ENCODE measurements around the gene GATAD2A.
"Not testable (repeated sequence)": the region's sequence is repeated elsewhere in the genome, so short reads cannot be mapped to it uniquely, and the experiment has no call there.

The GATAD2A gene

DNA sequence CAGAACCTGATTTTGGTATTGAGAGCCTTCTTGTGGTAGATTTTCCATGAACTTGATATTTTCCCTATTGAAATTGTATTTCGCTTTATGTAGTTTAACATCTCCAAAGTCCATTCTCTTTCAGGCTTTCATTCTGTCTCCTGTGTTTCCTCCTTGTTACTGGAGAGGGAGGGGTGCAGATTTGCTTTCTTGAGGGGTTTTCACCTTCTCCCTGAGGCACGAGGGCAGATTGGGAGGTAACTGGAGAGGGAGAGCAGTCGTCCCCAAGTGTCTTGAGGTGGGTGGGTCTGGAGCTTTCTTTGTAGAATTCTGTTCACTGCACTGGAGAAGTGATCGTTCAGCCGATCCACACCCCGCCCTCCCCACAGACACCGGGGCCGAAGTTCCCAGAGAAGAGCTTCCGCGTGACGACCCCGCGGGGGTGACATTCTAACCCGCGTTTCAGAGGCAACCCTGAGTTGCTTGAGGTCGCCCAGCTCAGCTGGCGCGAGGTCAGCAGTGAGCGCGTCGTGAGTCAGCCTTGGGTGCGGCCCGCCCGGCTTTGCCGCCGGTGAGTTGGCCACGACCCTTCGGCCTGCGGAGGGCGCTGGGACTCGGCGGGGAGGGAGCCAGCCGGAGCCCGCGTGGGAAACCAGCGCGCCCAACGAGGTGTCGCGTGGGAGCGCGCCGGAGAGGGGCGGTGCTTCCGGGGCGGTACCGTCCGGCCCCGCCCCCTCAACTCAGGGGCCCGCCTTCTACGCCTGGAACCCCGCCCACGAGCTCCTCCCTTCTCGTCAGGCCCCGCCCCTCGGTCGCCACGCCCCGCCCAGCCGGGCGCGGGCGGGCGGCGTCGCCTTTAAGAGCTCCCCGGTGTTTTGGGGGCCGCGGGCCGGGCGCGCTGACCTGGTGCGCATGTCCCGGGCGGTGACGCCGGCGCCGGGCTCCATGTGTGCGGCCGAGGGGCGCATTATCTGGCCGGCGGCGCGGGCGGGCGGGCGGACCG is at the start of gene GATAD2A:
GATAD2A (plus strand) TSS at position 797 of the 982 bp plus-strand sequence. CDS start 59,671 bp downstream, outside the sequence.
- DNase-seq: peak; percentile 84

DNA sequence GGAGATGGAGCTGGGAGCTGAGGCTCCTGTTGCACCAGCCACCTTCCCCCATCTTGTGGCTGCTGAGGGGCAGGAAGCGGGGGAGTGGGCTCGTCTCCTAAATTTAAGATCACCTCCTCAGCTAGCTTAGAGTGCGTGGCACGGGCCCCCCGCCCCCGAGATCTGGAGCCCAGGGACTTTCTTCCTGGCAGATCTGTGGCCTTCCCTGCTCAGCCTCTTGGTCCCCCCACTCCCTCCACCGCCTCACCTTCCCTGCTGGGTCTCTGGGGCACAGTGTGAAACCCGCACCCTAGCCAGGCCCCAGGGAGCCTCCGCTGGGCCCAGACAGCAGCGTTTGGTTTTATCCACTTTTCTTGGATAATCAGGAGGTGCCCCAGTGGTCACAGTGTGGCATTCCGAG is 49.0 kb upstream of the GATAD2A start:
- no peak for DNase-seq

DNA sequence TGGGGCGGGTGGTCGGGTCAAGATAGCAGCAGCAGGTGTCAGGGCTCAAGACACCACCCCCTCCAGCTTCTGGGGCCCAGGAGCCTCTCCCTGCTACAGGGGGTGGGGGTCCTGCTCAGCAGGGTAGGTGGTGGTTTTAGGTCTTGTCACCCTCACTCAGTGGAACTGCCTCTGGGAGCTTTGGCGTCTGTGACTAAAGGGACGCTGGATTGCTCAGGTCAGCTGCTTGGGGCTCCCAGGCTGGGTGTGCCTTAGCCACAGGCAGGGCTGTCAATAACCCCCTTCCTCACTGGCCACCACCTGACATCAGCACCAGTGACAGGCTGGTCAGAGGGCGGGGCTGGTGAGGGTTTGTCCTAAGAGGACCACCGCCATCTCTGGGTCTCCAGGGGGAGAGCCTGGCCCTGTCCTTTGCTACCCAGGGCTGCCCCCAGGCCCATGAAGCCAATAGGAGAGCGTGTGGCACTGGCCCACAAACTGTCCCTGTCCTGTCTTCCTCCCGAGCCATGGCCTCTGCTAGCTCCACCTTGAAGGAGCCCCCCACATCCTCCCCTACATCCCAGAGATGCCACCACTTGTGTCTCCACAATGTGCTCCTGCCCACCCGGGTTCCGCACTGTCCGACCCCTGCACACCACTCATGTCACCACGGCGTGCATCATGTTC is 48.4 kb upstream of the GATAD2A start:
- DNase-seq: no peak

DNA sequence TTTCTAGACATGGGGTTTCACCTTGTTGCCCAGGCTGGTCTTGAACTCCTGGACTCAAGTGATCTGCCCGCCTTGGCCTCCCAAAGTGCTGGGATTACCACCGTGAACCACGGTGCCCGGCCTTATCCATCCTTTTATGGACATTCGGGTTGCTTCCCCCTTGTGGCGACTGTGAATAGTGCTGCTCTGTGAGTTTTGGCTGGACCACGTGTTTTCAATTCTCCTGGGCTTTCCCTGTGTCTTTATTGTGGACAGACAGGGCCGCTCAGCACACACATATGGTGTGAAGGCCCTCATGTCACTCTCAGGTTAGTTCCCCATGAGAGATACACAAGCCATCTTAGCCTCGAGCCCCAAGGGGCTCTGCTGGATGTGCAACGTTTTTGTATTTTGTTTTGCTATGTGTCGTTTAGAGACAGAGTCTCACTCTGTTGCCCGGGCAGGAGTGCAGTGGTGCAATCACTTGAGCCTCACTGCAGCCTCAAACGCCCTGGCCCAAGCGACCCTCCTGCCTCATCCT is 44.3 kb upstream of the GATAD2A start:
- DNase-seq: peak; percentile 82

GRCh38 chr19:19362075-19362474 is 43.4 kb upstream of the GATAD2A start:
- DNase-seq: no peak

DNA sequence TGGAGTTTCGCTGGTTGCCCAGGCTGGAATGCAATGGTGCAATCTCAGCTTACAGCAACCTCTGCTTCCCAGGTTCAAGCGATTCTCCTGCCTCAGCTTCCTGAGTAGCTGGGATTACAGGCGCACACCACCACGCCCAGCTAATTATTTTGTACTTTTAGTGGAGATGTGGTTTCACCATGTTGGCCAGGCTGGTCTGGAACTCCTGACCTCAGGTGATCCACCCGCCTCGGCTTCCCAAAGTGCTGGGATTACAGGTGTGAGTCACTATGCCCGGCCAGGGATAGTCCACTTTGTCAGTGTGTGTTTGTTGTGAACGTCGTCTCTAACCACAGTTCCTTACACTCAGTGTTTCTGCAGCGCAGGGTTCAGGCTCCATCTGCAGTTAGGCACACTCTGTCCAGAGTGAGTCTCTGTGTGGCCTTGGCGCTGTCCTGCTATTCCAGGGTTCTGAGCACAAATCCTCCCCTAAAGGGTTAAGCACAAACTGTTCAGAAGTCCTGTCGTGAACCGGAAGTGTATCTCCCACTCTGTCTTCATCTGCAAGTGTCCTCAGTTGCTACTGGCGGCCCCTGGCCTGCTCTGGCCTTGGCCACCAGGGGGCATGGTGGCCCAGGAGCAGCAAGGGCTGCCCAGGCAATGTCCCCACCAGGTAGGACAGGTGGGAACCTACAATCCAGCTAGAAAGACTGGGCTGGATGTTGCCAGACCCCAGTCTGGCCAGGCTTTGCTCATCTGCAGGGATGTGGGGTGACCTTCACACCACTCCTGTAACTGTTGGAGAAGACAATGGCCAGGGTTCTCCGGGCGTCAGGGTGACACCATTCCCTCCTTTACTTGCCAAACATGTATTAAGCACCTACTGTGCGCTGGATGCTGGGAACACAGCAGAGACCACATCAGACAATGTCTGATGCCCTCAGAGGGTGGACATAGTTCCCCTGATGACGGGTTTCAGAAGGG is 38.8 kb upstream of the GATAD2A start:
- peak; percentile 69 for DNase-seq

DNA sequence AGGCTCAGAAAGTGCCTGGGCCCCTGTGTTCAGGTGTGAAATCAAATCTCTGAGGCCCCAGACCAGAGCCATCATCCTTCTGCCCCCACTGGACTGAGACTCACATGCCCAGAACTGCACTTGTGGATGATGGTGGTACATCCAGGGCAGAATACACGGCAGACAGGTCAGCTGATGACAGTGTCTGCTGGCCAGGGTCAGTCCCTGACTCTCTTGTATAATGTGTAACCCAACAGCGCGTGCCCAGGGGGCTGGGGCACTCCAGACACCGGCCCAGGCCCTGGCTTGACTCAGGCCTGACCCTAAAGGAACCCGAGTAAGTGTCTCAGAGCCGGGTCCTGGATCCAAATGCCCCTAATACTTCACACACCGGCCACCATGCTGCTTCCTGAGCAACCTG is 37.4 kb upstream of the GATAD2A start:
- DNase-seq: no peak

DNA sequence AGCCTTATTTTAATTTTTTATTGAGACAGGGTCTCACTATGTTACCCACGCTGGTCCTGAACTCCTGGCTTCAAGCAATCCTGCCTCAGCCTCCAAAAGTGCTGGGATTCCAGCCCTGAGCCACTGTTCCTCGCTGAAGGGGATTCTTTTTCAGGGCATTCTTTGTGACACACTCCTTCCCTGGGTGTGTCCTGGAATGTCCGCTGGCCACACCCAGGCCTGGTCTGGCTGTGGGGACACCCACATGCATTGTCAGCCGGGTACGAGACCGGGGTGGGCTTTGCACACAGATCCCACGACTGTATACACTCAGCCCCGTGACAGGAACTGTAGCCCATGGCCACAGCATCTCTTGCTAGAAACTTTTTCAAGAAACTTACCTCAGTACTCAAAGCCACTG is 34.4 kb upstream of the GATAD2A start:
- DNase-seq: no peak

- no peak for DNase-seq
Observed at GRCh38 chr19:19372656-19373416, 32.6 kb upstream of the GATAD2A start.

DNA sequence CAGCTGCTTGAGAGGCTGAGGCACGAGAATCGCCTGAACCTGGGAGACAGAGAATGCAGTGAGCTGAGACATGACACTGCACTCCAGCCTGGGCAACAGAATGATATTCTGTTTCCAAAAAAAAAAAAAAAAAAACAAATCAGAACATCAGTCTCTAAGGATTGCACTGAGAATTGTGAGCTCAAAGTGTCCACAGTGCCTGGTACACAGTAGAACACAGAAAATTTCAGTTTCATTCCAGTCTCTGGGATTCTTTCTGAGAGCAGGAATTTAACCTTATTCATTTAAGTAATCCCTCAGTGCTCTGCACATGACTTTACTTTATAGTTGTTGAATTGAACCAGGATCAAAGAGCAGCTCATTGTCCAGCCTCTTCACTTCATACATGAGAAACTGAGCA is 25.9 kb upstream of the GATAD2A start:
- no peak for DNase-seq

DNA sequence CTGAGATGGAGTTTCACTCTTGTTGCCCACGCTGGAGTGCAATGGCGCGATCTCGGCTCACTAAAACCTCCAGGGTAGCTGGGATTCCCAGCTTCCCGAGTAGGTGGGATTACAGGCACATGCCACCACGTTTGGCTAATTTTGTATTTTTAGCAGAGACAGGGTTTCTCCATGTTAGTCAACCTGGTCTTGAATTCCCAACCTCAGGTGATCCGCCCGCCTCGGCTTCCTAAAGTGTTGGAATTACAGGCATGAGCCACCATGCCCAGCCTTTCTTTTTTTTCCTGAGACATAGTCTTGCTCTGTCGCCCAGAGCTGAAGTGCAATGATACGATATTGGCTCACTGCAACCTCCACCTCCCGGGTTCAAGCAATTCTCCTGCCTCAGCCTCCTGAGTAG is 25.2 kb upstream of the GATAD2A start:
- DNase-seq: not testable (repeated sequence)

- peak; percentile 31 for DNase-seq
Observed at GRCh38 chr19:19381007-19381926, 24.2 kb upstream of the GATAD2A start.

DNA sequence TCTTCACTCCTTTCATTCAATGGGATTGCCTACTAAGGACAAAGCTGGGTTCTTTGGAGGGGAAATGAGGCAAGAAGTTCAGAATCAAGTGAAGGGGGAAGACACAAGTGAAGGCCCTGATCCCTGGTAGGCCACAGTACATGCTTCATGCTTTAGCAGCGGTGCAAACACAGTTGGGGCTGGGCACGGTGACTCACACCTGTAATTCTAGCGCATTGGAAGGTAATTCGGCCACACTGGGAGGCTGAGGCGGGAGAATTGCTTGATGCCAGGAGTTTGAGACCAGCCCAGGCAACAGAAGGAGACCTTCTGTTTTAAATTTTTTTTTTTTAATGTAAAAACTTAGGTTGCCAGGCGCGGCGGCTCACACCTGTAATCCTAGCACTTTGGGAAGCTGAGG is 23.4 kb upstream of the GATAD2A start:
- no peak for DNase-seq

- no peak for DNase-seq
Observed at GRCh38 chr19:19384486-19384885, 21.0 kb upstream of the GATAD2A start.

DNA sequence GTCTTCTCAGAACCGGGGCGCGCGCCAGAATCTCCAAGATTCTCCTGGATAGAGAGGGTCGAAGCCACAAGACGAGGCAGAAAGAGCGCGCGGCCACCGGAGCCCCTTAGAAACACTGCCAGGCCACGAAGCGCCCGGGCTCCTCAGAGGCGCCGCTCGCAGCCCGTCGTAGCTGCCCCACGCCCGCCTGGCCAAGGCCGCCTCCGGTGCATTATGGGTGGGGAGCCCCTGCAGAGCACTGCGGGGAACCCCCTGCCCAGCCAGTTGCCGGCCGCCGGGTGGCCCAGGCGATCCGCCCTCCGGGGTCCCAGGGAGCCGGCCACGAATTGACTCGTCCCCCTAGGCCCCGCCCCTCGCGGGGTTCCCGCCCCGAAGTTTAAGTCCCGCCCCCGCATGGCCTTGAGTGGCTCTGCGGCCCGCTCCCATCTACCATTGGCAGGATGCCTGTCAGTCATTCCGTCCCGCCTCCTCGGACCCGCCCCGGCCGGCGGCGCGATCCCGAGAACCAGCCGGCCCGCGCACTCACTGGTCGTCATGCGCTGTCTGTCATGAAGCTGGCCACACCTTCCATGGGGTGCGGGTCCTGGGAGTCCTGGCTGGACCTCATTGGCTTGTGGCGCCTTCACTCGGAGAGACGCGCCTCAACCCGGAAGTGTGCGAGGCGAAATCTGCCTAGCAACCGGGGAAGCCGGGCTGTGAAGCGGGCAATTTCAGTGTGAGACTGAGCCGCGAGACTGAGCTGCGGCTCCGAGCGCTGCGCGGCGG is 20.2 kb upstream of the GATAD2A start:
- peak; percentile 99 for DNase-seq

DNA sequence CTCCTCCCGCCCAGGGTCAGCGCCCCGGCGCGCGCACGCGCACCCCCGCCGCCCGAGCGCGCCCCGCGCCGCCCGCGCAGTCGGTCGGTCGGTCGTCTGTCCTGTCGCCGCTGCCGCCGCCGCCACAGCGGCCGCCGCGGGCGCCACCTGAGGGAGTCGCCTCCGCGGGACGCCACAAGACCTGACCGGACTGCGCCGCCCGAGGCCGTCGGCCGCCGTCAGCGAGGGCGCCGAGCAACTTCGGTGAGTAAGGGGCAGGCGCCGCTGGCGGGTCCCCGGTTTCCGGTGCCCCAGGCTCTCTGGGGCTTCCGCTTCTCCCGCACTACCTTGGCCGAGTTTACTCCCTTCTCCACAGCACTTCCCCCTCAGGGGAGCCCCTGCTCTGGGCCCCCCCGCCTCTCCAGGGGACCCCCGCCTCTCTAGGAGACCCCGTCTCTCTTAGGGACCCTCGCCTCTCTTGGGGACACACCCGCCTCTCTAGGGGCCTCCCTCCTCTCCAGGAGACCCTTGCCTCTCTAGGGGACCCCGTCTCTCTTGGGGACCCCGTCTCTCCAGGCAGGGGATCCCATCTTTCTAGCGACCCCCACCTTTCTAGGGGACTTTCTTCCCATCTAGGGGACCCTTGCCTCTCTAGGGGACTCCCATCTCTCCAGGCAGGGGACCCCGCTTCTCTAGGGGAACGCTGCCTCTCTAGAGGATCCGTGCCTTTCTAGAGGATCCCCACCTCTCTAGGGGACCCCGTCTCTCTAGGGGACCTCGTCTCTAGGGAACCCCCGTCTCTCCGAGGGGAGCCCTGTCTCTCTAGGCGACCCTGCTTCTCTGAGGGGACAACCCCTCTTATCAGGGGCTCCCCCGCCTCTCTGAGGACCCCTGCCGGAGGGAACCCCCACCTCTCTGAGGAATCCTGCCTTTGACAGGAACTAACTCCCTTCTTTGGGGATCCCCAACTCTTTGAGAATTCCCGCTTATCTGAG is 19.3 kb upstream of the GATAD2A start:
- no peak for DNase-seq

- DNase-seq: no peak
Observed at GRCh38 chr19:19387108-19387507, 18.4 kb upstream of the GATAD2A start.

Measured in NCI-H1436 (cell line).